Measurements from ENCODE around the gene SLC35F4. TPM values are rescaled to one million over a fixed set of nuclear protein-coding genes. Genes with fewer than 3 reads are reported as not detected.

The SLC35F4 gene
- total RNA-seq, 4 donors from 2014 or later = not detected

GRCh38 chr14:57811998-57812546, 53.8 kb downstream of the SLC35F4 start:
- ATAC-seq (ENCODE audit: low FRiP score) = no peak
- no peak for DNase-seq (ENCODE audit: low spot score)
- no peak for TF ChIP-seq CTCF (IDR thresholded peaks at IDR 0.05)

GRCh38 chr14:57809808-57810207, 56.1 kb downstream of the SLC35F4 start:
- DNase-seq (ENCODE audit: low spot score) (no peak), ATAC-seq (ENCODE audit: low FRiP score) (no peak)
- no peak for TF ChIP-seq CTCF (IDR thresholded peaks at IDR 0.05)

DNA sequence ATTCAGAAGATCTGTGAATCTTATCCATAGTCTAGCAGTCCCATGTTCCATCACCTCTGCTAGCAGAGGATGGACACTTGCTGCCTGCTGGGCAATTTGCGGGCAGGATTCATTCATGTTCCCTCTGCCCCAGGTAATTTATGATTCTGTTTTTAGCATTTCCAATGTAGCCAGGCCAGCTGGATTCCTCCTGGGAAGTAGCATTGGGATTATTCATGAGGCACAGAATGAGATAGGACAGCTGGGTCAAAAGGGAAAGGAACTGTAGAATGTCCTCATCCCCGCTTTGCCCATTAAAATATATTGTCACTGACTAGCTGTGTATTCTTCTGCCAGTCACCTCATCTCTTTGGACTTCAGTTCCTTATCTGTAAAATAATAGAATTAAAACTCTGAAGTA, 68.7 kb downstream of the SLC35F4 start:
- DNase-seq (ENCODE audit: low spot score) (no peak), ATAC-seq (ENCODE audit: low FRiP score) (no peak)
- TF ChIP-seq CTCF (IDR thresholded peaks at IDR 0.05) = no peak

GRCh38 chr14:57796556-57796955, 69.3 kb downstream of the SLC35F4 start:
- ATAC-seq (ENCODE audit: low FRiP score) (no peak), DNase-seq (ENCODE audit: low spot score) (no peak)
- TF ChIP-seq CTCF (IDR thresholded peaks at IDR 0.05) = no peak

- no peak for ATAC-seq (ENCODE audit: low FRiP score)
- no peak for DNase-seq (ENCODE audit: low spot score)
- no peak for TF ChIP-seq CTCF (IDR thresholded peaks at IDR 0.05)
These were observed 80.8 kb downstream of the SLC35F4 start for GRCh38 chr14:57785058-57785457.

- no peak for ATAC-seq (ENCODE audit: low FRiP score)
- DNase-seq (ENCODE audit: low spot score) = no peak
- TF ChIP-seq CTCF (IDR thresholded peaks at IDR 0.05) = no peak
These were observed 94.1 kb downstream of the SLC35F4 start for GRCh38 chr14:57771801-57772200.

DNA sequence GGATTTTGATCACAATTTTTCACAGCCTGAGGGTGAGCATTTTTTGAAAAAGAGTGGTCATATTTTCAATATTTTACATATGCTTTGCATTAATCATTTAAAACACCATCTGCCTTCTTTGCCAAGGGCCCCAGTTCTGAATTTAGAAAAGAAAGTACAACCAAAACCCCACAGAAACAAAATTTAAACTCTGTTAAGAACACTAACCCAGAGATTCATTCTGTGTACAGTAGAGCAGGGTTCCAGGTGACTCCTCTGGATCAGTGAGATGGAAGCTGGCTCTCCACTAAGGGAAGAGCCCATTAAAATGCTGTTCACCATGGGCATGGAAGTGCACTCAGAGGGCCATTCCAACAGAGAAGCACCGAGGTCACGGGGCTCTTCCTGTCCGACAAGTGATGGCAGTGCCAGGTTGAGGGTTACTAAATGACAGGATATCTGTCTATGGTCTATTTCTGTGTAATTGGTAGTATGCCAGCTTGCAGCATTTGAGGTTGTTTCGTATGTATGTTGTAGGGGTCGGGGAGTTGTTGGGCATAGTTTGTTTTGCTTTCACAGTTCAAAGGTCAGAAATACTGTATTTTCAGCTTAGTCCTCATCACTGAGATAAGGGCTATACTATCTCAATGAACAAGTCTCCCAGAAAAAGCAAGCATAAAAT, 95.9 kb downstream of the SLC35F4 start:
- DNase-seq (ENCODE audit: low spot score) = no peak
- ATAC-seq (ENCODE audit: low FRiP score) = no peak
- TF ChIP-seq CTCF (IDR thresholded peaks at IDR 0.05) = no peak

All from omental fat pad (tissue), 4 donors.